ENCODE data around the gene EGFR.

EGFR gene

DNA sequence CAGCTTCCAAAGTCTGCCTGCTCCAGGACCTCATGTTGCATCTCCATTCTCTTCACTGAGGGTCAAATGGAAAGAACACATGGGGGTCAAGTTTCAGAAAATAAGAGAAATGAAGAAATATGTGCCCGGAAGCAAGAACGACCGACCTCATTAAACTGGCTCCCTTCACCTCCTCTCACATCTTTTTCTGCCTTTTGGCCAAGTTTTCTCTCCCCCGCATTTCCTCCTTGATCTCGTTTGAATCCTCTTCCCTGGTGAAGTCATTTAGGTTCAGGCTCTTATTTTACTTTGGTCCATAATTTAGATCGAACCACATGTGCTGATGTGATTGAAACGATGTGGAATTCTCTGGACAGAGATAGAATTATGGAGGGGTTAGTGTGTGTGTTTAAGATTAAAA, 44.2 kb downstream of the EGFR start:
- DNase-seq (ENCODE audit: low spot score), result no peak

DNA sequence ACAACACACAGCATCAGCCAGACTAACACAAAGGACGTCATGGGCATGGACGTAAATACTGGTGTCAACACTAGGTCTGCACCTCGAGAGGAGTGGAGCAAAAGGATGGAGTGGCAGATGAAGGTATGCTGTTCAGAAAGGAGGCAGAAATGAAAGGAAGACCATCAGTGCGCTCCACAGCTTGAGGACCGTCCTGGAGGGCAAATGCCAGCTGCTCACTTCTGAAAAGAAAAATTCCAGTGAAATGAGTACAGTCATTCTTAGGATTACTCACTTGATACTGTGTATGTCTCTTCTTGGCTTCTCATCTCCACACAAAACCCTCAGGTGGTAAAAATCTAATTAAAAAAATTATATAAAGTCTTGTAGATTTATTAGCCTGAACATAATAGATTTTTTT, 44.8 kb downstream of the EGFR start:
- no peak for DNase-seq (ENCODE audit: low spot score)

DNA sequence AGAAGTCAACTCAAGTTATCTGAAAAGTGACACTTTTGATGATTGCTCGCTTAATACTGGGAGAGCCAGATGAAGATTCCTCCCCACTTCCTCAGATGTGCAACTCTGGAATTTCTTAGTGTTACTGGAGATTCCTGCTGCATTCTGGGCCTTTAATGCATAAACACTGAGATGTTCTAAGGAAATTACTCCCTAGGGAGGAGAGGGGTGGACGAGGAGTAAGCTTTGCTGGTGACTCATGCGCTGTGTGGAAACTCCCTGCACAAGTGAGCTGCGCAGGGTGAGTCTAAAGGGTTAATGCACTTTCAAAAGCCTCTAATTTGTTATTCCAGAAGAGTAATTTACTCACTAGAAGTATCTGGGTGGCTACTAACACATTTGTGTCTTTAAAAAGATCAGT, 46.3 kb downstream of the EGFR start:
- no peak for DNase-seq (ENCODE audit: low spot score)

DNA sequence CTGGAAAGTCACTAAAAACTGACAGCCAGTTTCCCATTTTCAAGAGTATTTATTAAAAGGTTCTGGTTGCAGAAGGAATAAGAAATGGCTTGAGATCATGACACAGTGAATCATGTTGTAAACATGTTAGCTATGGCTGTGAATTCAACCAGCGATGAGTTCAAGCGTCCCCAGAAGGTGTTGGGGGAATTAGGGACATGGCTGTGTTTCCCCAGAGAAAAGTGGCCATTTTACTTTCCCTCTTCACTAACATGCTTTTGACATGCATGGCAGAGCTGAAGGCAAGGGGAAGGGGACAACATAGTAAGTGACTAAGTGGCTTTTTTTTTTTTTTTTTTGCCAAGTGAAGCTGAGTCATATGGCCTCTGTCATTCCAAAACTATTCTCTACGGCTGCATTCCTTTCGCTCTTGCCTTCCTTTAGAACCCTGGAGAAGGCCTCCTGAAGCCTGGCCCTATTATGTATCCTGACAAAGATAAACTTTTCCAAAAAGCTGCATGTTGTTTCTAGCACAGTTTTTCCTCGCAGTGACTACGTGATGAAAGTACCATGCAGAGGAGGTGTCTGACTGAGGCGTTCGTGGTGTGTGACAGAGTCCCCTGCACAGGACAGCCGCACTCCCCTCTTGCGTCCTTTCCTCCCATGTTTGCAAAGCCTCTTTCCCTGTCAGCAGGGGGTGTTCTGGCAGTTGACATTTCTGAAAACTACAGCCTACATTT, 46.9 kb downstream of the EGFR start:
- no peak for DNase-seq (ENCODE audit: low spot score)

DNA sequence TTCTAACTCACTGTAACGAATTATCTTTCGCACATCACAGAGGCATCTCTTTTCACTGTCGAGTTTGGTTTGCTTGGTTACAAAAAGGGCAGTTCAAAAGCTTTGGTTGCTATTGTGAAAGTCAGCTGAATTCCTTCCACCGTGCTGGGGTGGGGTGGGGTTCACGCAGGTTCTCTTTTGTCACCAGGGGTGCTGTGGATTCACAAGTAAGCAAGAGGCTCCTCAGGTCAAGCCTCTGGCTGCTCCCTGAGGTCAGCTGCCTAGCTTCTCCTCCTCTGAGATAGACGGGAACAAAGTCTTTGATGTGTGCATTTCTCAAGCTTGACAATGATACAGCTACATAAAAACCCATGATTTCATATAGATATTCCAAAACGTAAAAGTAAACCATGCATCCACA, 47.7 kb downstream of the EGFR start:
- DNase-seq (ENCODE audit: low spot score), result no peak

DNA sequence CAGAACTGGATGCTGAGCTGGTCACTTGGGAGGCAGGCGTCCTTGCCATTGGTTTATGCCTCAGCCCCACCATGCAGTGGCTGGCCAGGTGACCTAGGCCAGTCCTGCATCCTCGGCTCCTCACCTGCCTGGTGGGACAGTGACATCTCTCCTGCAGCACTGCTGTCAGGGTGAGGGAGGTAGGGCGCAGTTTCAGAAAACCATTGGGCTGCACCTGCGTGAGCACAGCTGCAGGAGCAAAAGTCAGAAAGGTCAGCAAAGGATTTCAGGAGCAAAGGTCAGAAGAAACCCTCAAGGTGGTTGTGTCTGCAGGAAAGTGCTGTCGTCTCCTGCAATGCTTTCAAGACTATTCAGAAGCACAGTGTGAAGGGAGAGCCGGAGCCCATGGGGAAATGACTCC, 48.1 kb downstream of the EGFR start:
- no peak for DNase-seq (ENCODE audit: low spot score)

DNA sequence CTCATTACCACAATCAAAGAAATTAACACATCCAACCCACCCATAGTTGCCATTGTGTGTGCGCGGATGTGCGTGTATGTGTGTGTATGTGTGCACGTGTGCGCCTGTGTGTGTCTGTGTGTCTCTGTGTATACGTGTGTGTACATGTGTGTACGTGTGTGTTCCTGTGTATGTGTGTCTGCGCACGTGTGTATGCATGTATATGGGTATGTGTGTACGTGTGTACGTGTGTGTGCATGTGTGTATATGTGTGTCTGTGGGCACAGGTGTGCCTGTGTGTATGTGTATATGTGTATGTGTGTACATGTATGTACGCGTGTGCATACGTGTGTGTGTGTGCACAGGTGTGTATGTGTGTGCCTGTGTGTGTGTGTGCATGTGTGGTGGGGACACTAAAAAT, 48.9 kb downstream of the EGFR start:
- no peak for DNase-seq (ENCODE audit: low spot score)

DNA sequence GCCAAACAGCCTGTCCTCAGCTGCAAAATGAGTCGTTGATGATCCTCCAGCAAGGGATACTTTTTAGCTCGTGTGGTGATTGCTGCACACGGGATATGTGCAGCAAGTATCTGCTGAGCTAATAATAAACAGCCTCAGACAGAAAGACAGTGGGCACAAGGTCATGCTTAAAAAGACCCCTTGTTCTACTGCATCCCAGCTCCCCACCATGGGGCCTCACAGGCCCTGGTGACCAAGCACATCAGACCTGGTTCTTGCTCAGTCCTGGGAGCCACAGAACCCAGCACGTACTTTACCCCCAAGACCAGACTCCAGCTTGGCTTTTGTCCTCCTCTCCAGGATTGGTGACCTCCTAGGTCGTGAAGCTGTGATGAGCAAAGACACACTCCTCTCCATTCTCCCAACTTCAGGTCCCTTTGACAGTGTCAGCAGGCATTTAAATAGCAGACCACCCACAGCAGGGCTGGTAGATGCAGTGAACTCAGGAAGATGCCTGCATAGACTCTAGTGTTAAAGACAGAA, 50.5 kb downstream of the EGFR start:
- DNase-seq (ENCODE audit: low spot score), result no peak

DNA sequence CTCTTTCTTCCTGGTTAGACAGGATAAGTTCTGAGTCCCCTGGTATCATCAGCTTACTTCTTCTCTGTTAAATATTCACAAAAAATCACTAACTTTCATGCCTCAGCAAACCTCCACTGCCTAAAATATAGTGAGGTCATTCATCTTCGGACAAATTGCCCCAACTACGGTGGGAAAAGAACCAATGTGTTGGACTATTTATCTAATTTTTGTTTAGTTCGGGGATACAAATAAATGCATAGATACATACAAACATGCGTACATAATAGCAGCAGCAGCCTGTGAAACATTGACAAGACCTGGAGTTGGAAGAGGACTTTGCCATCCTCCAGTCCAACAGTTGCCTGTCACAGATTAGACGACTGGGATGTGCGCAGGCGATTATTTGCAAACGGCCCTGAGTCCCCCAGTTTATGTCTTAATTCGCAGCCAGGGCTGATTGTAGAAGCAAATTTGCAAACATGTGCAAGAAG, 51.5 kb downstream of the EGFR start:
- DNase-seq (ENCODE audit: low spot score), result no peak

DNA sequence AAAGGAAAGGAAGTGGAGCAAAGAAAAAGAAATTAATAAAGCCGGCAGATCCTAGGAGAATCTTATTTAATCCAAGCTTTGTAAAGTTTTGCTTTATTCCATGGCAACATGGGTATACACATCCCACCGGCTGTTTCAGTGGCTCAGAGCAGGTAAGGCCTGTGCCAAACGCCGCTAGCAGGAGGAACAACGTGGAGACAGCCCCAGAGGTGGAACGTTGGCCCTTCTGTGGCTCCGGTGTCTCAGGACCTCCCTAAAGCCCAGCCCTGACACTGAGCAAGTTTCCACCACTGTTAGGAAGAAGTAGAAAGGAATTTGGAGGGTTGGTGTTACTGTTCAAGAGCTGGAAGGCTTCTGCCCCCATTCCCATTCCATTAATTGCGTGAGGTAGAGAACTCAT, 52.0 kb downstream of the EGFR start:
- no peak for DNase-seq (ENCODE audit: low spot score)

DNA sequence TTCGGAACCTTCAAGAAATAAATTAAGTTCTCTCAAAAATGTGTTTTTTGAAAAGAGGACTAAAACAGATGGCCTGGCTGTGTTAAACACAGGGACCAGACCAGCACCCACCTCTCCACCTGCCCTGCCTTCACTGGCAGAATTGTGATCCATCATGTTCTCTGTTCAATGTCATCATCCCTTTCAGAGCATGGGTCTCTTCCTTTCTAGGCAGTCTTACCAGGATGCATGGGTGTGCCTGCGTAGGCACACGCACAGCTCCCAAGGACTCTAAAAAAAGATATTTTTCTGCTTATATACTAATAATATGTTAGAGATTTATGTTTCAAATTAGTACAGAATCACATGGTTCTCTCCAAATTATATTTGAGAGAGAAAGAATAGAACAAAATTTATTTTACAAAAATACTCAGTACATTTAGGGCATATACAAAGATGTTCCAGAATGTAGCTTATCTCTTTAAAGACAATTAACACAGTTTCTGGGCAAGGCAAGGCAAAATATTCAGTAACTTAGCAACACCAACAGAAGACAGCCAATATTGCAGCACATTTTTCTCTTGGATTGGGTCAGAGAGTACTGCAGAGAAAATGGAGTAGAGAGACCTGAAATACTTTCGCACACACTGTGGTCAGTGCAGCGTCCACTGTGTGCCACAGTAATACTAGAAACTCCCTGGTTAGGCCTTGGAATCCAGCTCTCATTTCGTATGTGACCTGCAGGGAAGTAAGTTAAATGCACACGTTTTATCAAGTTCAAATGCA, 52.8 kb downstream of the EGFR start:
- no peak for DNase-seq (ENCODE audit: low spot score)

DNA sequence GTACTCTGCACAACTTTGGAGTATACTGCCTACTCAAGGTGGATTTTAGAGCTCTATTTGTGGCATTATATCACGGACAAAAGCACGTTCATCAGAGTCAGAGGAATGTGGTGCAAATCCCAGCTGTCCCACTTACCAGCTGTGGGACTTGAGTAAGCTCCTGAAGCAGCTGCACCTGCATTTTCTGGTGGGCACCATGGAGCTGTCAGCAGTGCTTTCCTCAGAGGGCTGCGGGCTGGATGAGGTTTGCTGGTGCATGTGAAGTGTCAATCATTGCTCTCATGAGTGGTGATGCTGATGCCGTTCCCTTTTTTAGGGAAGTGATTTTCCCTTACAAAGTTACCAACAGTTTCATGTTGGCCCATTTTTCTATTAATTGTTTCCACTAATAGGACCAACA, 53.4 kb downstream of the EGFR start:
- no peak for DNase-seq (ENCODE audit: low spot score)

DNA sequence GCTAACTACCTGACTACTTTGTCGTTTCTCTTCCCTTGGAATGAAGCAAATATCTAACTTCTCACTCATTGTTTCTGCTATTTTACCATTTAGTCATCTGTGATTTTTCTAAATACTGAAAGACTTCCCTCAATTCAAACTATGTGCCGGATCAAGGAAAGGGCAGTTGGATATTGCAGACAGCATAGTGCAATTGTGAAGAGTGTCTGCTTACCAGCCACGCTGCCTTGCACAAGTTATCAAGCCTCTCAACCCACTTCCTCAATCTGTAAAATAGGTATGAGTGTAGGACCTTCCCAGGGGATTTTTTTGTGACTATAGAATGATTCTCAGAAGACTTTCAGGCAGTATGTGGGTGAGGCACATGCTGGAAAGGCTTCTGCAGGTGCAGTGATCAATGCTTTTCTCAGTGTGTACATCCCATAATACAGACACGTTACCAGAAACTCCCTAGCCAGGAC, 54.3 kb downstream of the EGFR start:
- no peak for DNase-seq (ENCODE audit: low spot score)

DNA sequence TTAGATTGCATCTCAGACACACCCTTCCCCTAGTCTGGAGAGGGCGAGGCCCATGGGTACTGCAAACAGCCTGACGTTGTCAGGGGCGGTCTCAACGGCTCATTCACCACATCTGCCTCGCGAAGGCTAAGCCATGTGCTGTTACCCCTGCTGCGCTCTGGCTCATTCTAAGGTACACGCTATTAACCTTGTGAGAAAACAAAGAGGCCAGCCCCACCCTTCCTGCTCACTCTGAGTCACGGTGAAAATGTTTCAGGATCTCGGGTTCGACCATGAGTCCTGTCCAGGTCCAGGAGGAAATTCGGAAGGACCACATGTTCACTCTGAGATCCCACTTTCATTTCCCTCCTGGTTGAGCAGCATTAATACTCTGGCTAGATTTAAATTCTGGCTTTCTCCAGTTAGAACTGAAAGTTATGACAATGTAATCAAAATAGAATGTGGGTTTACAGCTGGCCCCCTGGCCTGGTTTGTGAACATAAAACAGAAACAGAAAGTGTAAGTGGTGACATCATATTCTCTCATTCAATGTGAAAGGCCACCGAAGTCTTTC, 55.2 kb downstream of the EGFR start:
- DNase-seq (ENCODE audit: low spot score), result no peak

DNA sequence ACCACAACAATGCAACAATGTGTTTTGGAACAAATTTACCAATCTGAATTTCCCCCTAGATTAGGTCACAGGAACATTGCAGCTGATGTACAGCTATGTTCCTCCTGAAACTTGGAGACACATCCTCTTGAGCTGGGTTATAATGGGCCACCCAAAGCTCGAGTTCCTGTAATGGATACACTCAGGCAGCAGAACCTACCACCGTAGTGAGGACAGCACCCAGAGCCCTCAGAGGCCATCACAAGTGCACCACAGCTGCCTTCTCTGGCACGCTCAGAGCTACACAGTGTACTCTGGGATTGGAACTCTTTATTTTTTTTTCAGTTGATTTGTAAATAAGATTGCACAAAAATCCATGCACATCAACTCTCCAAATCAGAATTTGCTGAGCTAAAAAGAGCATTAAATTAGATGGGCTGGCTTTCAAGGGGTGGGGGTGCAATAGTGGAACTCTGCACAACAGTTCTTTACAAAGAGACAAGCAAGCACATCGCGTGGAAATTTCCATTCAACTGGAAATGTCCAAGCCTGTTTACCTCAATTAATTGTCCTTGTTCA, 56.7 kb downstream of the EGFR start:
- DNase-seq (ENCODE audit: low spot score), result no peak

DNA sequence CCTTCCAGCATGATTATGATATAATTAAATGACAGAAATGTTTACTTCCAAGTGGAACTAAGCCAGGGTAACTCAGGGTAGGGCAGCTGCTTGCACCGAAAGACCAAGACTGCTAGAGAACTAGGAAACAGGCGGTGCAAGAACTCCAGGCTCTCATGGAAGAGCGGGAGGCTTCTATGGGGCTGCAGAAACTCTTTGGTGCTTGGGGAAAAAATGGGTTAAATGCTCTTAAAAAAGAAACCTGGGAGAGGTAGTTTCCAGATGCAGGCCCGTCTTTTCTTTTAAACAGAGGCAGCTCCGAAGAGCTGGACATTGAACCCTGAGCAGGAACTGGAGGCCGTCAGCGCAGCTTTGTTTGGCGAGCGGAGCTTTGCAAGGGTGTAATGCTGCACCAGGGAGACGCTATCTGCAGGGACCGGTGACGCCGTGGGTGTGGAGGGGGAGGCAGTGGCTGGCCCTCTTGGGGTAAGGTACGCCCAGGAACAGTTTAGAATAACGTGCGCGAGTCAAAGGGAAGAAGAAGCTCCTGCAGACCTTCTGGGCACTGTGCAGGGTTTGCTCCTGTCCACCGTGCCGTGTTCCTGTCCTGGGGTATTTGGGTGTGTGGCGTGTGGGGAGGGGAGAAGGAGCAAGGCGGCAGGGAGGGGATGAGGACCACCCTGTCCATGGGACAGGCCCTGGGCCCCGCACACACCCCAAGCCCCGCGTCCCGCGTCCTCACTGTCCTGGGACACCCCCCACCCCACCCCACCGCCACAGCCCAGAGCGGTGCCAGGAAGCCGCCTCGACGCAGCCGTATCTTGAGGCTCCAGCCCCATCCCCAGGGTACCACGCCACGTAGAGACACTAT, 59.0 kb downstream of the EGFR start:
- no peak for DNase-seq (ENCODE audit: low spot score)

DNA sequence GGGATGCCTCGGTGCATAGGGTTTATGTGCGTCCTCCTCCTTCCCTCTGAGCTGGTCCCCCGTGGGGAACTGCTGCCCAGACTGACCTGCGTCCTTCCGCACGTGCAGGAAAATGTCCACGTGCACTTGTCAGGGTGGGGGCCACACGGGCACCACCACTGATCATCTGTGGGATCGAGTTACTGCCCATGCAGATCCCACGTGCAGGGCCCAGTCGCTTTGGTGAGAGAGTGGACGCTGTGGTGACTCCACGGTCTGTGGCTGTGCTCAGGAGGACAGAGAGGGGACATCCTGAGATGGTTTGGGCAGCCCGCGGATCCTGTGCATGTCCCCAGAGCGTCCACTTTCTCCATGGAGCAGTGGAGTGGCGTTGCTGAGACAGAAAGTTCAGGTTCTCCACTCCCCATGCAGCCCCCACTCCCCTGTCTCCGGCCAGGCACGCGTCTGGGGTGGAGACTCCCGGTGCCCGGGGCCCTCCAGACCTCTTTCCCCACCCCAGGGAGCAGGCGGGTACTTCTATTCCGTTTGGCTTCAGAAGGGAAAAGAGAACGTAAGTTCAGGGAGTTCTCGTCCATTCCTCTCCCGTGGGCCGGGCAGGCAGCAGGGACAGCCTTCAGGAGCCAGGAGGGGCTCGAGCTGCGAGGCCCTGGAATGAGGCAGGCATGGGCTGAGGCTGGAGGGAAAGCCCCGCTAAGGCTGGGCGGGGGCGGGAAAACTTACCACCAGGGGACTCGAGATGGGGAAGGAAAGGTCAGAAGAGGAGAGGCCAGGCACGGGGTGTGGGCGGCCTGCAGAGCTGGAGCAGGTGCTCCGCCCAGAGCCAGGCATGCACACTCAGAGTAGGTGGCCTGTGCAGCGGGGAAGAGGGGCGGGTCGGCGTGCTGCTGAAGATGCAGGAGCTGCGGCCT, 59.9 kb downstream of the EGFR start:
- DNase-seq (ENCODE audit: low spot score), result no peak

DNA sequence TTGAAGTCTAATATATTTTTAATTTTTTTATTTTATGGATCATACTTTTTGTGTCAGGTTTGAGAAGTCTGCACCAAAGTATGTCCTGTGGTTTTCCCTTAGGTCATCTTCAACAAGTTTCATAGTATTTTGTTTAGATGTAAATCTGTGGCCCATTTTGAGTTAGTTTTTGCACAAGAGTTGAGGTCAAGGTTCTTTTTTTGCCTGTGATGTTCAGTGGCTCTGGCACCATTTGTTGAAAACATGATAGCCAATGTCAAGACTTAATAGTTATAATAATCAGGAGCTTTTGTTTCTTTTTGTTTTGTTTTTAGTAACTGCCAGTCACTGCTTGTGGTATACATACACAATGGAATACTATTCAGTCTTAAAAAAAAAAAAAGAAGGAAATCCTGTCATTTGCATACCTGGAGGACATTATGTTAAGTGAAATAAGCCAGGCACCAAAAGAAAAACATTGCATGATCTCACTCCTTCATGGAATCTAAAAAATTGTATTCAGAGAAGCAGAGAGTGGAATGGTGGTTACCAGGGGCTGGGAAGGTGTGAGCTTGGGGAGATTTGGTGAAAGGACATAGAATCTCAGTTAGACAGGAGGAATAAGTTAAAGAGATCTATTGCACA, 61.3 kb downstream of the EGFR start:
- DNase-seq (ENCODE audit: low spot score), result no peak

DNA sequence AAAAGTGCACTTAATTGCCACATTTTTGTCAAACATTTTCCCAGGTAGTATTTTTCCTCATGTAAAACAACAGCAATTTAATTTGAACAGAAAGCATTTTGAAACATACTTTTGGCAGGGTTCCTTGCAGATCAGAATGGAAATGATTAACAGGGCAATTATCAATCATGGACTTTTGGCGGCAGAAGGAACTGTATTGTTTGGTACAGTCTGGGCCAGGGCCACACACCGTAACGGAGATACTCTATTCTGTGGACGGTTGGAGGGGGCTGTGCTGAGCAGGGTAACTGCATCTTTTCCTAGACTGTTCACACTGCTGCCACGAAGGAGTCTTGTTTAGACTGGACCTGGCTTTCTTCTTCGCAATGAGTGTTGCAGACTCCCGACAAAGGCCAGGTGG, 62.3 kb downstream of the EGFR start:
- DNase-seq (ENCODE audit: low spot score), result no peak

Data from pons (tissue), 1 donor.